Transverse colon (tissue), 4 donors: Measurements from ENCODE around the gene EIF4ENIF1.

Source experiments
- EP300 ChIP-seq: sonication (generic); formaldehyde crosslinking; IDR thresholded peaks from one replicate; pipeline ENCODE4 v1.6.1; 2017; ENCODE audit warnings: antibody characterized with exemption, low read depth
- POLR2A ChIP-seq: fragments of 450-650 bp; IDR thresholded peaks from one replicate; pipeline ENCODE4 v1.6.1; 2016; ENCODE audit warnings: antibody characterized with exemption, mild to moderate bottlenecking, moderate library complexity
- POLR2AphosphoS5 ChIP-seq, 3 donors: sonication (generic); formaldehyde crosslinking; IDR thresholded peaks; one replicate each; pipeline ENCODE4 v1.6.1; 2016; ENCODE audit warnings: antibody characterized with exemption in 3 of 3
- TF ChIP-seq, protein P1 (sequence below), 5 experiments: fragments of 200-600 bp in 3 of 5; fragments of 450-650 bp in 2 of 5; sonication (generic) in 3 of 5; IDR thresholded peaks; 1 replicate in 2 of 5; 2 replicates in 3 of 5; pipeline ENCODE4 v1.5.1; 2016 to 2017; ENCODE audit warnings: antibody characterized with exemption in 5 of 5, inconsistent platforms in 3 of 5, mild to moderate bottlenecking in 2 of 5, moderate library complexity in 1 of 5

GRCh38 chr22:31490496-31490925 is 869 bp upstream of the EIF4ENIF1 start:
- TF ChIP-seq, protein P1, sequence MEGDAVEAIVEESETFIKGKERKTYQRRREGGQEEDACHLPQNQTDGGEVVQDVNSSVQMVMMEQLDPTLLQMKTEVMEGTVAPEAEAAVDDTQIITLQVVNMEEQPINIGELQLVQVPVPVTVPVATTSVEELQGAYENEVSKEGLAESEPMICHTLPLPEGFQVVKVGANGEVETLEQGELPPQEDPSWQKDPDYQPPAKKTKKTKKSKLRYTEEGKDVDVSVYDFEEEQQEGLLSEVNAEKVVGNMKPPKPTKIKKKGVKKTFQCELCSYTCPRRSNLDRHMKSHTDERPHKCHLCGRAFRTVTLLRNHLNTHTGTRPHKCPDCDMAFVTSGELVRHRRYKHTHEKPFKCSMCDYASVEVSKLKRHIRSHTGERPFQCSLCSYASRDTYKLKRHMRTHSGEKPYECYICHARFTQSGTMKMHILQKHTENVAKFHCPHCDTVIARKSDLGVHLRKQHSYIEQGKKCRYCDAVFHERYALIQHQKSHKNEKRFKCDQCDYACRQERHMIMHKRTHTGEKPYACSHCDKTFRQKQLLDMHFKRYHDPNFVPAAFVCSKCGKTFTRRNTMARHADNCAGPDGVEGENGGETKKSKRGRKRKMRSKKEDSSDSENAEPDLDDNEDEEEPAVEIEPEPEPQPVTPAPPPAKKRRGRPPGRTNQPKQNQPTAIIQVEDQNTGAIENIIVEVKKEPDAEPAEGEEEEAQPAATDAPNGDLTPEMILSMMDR (IDR thresholded peaks at IDR 0.05), result peak in 2 of 5 experiments; percentile 5 to 26
- peak; percentile 5 for TF ChIP-seq POLR2A
- peak; percentile 50 to 73 (median 54) for TF ChIP-seq POLR2AphosphoS5 (IDR thresholded peaks at IDR 0.05)
- TF ChIP-seq EP300, result no peak
